ENCODE data around the gene RTN4R.
"Not testable (repeated sequence)": the region's sequence is repeated elsewhere in the genome, so short reads cannot be mapped to it uniquely, and the experiment has no call there.

Gene RTN4R

GRCh38 chr22:20271114-20271994, 3.2 kb upstream of the RTN4R start:
- DNase-seq (ENCODE audit: low read depth in 2 of 2): no peak

GRCh38 chr22:20270190-20271113, 2.3 kb upstream of the RTN4R start:
- not testable (repeated sequence) for DNase-seq (ENCODE audit: low read depth in 2 of 2)

- DNase-seq (ENCODE audit: low read depth in 2 of 2): not testable (repeated sequence)
Observed at GRCh38 chr22:20269673-20270072, 1.6 kb upstream of the RTN4R start.

- DNase-seq (ENCODE audit: low read depth in 2 of 2): not testable (repeated sequence)
Observed at GRCh38 chr22:20269201-20269600, 1.1 kb upstream of the RTN4R start.

GRCh38 chr22:20267441-20268278, 458 bp downstream of the RTN4R start:
- no peak for DNase-seq (ENCODE audit: low read depth in 2 of 2)

- not testable (repeated sequence) for DNase-seq (ENCODE audit: low read depth in 2 of 2)
Observed at GRCh38 chr22:20266667-20267440, 1.3 kb downstream of the RTN4R start.

GRCh38 chr22:20265772-20266666, 2.1 kb downstream of the RTN4R start:
- DNase-seq (ENCODE audit: low read depth in 2 of 2): not testable (repeated sequence)

GRCh38 chr22:20264614-20265452, 3.3 kb downstream of the RTN4R start:
- no peak for DNase-seq (ENCODE audit: low read depth in 2 of 2)

- DNase-seq (ENCODE audit: low read depth in 2 of 2): not testable (repeated sequence)
Observed at GRCh38 chr22:20263404-20264281, 4.5 kb downstream of the RTN4R start.

GRCh38 chr22:20262582-20263147, 5.5 kb downstream of the RTN4R start:
- no peak for DNase-seq (ENCODE audit: low read depth in 2 of 2)

GRCh38 chr22:20261848-20262581, 6.1 kb downstream of the RTN4R start:
- no peak for DNase-seq (ENCODE audit: low read depth in 2 of 2)

- DNase-seq (ENCODE audit: low read depth in 2 of 2): no peak
Observed at GRCh38 chr22:20260071-20260765, 7.9 kb downstream of the RTN4R start.

GRCh38 chr22:20259327-20259688, 8.8 kb downstream of the RTN4R start:
- DNase-seq (ENCODE audit: low read depth in 2 of 2): no peak

- DNase-seq (ENCODE audit: low read depth in 2 of 2): no peak
Observed at GRCh38 chr22:20258584-20259326, 9.4 kb downstream of the RTN4R start.

GRCh38 chr22:20258021-20258299, 10.2 kb downstream of the RTN4R start:
- no peak for DNase-seq (ENCODE audit: low read depth in 2 of 2)
